GM08714 (cell line): Measurements from ENCODE around the gene WDR45.
"Not testable (repeated sequence)": the region's sequence is repeated elsewhere in the genome, so short reads cannot be mapped to it uniquely, and the experiment has no call there.

ENCODE experiments used
- H3K4me3 ChIP-seq: fragments of 200-500 bp; sonication (Bioruptor generic); 2 replicates; pipeline ENCODE4 v1.5.1; 2014; ENCODE audit warnings: mild to moderate bottlenecking, low read length, inconsistent platforms
- ZNF274 ChIP-seq: IDR thresholded peaks from 2 replicates; pipeline ENCODE4 v1.6.1; 2012; ENCODE audit warnings: mild to moderate bottlenecking, low read depth, low read length

The WDR45 gene

GRCh38 chrX:49079489-49080428 lies at the start of gene WDR45:
Gene WDR45, minus strand, starts transcription at chrX:49079887. Its CDS starts 1,792 bp downstream, at chrX:49078095.
- no peak for TF ChIP-seq ZNF274
- H3K4me3 ChIP-seq = peak within 1 kb of the TSS; percentile 59

- H3K4me3 ChIP-seq = no peak overlapping the region
- TF ChIP-seq ZNF274 = no peak
Observed at GRCh38 chrX:49129427-49129826, 49.7 kb upstream of the WDR45 start.

- H3K4me3 ChIP-seq = not testable (repeated sequence)
Observed at GRCh38 chrX:49127742-49128258, 48.1 kb upstream of the WDR45 start.

DNA sequence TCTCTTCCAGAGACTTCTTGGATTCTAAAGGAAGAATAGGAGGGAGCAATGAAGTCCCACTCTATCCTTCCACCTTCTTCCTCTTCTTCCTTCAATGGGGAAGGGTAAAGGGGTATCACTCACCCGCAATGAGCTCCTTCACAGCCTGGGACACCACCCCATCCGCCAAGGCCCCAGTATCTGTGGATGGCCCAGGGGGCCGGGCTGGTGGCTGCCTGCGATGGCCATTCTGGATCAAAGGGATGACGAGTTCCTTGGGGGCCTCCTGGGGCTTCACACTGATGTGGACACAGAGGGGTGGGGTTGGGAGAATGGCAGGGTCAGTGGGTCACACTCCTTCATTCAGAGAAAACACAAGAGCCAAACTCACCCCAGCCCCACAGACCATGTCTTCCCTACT lies 42.8 kb upstream of the WDR45 start:
- TF ChIP-seq ZNF274 = no peak
- peak overlapping the region; percentile 96; the same call in 1 of the 2 replicates for H3K4me3 ChIP-seq

DNA sequence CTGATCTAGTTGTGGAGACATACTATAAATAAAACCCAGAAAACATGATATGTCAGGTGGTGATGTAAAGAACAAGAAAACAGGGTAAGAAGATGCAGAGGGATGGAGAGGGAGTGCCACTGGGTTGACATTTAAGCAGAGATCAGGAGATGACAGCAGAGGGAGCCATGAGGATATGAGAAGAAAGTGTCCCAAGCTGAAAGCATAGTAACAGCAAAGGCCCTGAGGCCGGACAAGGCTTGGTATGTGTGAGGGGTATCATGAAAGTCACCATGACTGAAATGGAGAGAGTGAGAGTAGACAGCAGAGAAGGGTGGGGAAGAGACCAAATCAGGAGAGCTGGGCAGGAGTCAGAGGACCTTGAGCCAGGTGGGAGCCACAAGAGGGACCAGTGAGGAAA lies 40.4 kb upstream of the WDR45 start:
- no peak overlapping the region for H3K4me3 ChIP-seq
- no peak for TF ChIP-seq ZNF274

DNA sequence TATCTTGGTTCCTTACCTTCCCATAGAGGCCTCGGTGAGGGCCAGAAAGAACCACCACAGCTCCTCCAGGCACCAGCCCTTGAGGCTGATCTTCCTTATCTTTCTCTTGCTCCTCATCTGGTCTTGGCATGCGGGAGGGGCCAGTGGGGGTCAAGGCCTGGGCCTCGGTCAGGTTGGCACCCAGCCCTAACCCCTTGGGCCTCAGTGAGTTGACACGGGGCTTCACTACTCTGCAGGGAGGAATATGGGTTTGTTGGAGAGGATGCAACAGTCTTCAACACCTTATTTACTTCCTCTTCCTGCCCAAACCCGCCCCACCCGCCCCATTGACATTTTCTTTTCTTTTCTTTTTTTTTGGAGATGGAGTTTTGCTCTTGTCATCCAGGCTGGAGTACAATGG lies 37.9 kb upstream of the WDR45 start:
- H3K4me3 ChIP-seq = no peak overlapping the region
- TF ChIP-seq ZNF274 = no peak

DNA sequence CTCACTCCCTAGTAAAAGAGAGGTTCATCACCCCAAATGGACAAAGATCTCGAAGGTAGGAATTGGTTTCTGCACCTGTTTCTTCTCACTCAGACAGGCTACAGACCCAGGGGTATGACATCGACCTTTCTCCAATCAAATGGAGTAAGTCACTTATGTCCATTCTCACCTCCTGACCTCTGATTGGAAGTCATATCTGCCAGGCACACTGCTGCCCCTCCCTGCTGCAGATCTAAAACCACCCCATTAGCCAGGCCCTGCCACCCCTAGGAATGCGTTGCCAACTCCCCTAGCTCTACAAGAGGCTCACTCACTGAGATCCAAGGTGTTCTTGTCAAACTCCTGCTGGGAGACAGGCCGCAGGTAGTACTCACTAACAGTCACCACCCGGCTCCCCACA lies 37.0 kb upstream of the WDR45 start:
- no peak for TF ChIP-seq ZNF274
- no peak overlapping the region for H3K4me3 ChIP-seq

DNA sequence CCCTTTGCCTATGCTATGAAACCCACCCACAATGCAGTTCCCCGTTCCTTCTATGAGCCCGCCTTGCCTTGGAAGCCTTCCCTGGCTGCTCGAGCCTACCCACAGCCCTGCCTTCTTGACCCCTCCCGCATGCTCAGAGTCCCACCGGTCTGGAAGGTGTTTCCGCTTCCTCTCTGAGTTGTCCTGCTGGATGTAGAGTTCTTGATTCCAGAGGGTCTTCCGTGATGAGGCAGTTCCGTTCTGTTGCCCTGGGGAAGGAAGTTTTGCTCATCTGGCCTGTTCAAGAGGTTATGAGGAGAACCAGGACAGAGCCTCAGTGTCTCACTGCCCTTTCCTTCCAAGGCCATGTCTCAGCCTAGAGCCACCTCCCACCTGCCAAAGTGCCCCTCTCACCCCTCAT lies 36.4 kb upstream of the WDR45 start:
- no peak overlapping the region for H3K4me3 ChIP-seq
- TF ChIP-seq ZNF274 = no peak

GRCh38 chrX:49111791-49112190 lies 32.1 kb upstream of the WDR45 start:
- H3K4me3 ChIP-seq = no peak overlapping the region
- TF ChIP-seq ZNF274 = no peak

DNA sequence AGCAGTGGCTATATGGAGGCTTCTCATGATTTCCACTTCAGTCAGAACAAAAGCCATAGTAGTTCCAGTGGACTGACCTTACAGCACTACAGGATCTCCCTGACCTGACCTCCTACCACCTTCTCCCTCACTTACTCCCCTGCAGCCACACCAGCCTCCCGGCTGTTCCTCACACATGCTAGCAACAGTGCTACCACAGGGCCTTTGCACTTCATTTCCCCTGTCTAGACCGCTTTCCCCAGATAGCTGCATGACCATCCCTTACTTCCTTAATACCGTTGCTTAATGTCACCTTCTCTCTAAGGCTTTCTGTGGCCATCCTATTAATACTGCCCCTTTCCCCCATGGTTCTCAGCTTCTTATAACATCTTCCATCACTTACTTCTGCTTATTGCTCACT lies 30.7 kb upstream of the WDR45 start:
- no peak overlapping the region for H3K4me3 ChIP-seq
- TF ChIP-seq ZNF274 = no peak

DNA sequence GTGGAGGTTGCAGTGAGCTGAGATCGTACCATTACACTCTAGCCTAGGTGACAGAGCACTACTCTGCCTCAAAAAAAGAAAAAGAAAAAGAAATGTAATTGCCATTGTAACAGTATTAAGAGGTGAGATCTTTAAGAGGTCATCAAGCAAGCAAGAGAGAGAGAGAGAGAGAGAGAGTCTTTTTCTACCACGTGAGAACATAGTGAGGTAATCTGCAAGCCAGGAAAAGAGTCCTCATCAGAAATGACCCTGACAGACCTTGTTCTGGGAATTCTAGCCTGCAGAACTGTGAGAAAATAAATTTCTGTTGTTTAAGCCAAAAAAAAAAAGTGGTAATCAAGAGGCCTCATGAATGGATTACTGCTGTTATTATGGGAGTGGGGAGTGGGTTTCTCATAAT lies 29.0 kb upstream of the WDR45 start:
- no peak overlapping the region for H3K4me3 ChIP-seq
- TF ChIP-seq ZNF274 = no peak

- TF ChIP-seq ZNF274 = no peak
- H3K4me3 ChIP-seq = no peak overlapping the region
Observed at GRCh38 chrX:49106930-49107329, 27.2 kb upstream of the WDR45 start.

GRCh38 chrX:49106296-49106695 lies 26.6 kb upstream of the WDR45 start:
- no peak for TF ChIP-seq ZNF274

GRCh38 chrX:49103637-49104036 lies 23.9 kb upstream of the WDR45 start:
- no peak overlapping the region for H3K4me3 ChIP-seq
- TF ChIP-seq ZNF274 = no peak

More at GRCh38 chrX:49106296-49106695, 26.6 kb upstream of the WDR45 start:
- no peak overlapping the region for H3K4me3 ChIP-seq

GRCh38 chrX:49102190-49102589 lies 22.5 kb upstream of the WDR45 start:
- H3K4me3 ChIP-seq = no peak overlapping the region
- no peak for TF ChIP-seq ZNF274

GRCh38 chrX:49101629-49101984 lies 21.9 kb upstream of the WDR45 start:
- H3K4me3 ChIP-seq = peak overlapping the region; percentile 51; the same call in 1 of the 2 replicates
- TF ChIP-seq ZNF274 = no peak
